Right renal pelvis (tissue), 4 donors: Measurements from ENCODE around the gene NXPH4. TPM values are rescaled to one million over a fixed set of nuclear protein-coding genes. Genes with fewer than 3 reads are reported as not detected.

Experiments used
- DNase-seq, 4 donors: peaks; one replicate each; pipeline ENCODE4 v3.0.0-alpha.2; 2013; ENCODE audit warnings: low read depth in 4 of 4, low spot score in 3 of 4, missing footprints in 1 of 4
- polyA plus RNA-seq, 4 donors: library from polyadenylated mRNA; unstranded; fragments of 120-200 nt; gene quantifications; one replicate each; pipeline ENCODE4 v1.2.1, GENCODE V29; 2013; ENCODE audit not compliant: insufficient read length in 4 of 4

NXPH4 gene
- polyA plus RNA-seq, 4 donors: 2.4 to 4.4 (median 3.1) TPM

DNA sequence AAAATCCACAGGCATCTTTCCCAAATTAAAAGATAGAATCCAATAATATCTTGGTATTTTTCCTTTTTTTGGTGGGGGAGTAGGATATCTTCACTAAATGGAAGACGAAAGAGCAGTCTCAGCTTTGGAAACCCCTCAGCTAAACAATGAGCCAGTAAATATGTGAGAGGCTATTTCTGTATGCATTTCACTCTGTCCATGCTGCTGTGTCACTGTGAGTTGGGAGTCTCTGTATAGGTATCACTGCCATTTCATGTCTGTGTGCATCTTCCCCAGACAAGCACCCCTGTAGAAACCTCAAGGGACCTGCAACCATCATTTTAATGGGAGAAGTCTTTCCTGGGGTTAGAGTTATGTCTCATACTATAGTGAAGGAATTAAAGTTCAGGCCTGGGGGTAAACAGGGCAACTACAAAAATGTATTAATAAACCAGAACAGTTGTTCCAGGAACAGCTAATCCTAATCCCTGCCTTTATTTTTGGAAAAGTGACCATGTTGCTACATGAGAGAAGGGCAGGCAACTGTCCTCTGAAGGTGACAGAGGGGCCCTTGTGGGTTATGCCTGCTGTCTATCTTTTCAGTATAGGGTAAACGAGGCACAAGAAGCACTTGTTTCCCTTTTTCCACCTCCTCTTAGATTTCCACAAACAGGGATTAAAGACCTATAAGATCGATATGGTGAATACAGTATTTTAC, 45.7 kb downstream of the NXPH4 start:
- no peak for DNase-seq

DNA sequence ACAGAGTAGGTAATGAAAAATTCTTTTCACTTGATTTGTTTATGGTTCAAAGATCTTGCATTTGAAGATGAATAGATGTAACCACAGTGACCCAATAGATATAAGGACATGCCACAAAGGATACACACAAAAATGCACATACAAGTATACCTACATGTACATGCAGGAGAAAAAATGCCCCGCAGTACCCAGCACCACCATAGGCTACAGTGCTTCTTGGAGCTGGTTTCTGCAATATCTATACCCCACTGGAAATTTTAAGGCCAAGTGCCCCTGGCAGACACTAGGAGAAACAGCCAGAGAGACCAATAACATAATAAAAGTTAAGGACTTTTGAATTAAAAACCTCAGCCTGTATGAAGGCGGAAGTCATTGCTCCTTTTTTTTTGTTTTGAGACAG, 46.5 kb downstream of the NXPH4 start:
- no peak for DNase-seq

DNA sequence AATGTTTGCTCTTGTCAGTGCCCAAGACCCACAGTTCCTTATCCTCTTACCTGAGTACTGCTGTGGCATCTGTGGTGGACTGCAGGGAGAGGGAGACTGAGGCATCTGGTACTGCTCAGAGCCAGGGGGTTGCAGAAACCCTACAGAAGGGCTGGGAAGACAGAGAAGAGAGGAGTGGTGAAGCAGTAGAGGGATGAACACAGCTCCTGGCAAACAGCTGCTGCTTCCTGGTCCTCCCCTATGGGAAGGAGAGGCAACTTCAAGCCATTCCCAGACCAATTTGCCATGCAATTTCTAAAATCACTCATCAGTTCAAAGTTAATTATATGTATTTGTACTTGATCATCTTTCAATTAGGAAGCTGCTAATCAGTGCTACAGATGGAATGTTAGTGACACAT, 50.1 kb downstream of the NXPH4 start:
- no peak for DNase-seq

DNA sequence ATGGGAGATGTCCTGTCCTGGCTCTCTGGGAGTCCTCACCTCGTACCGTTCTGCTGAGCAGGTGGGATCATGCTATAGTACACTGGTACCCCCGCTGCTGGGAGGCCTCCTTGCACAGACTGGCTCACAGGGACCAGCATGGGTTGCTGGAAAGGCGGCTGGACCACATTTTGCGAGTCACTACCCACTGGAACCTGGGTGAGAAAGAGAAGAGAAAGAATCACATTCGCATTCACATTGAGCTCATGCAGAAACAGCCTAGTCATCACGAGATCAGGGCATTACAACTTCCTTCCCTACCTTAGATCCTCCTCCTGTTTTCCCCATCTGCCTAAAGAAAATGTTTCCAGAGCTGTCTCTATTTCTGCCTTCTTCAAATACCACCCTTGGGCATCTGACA, 51.7 kb downstream of the NXPH4 start:
- no peak for DNase-seq

DNA sequence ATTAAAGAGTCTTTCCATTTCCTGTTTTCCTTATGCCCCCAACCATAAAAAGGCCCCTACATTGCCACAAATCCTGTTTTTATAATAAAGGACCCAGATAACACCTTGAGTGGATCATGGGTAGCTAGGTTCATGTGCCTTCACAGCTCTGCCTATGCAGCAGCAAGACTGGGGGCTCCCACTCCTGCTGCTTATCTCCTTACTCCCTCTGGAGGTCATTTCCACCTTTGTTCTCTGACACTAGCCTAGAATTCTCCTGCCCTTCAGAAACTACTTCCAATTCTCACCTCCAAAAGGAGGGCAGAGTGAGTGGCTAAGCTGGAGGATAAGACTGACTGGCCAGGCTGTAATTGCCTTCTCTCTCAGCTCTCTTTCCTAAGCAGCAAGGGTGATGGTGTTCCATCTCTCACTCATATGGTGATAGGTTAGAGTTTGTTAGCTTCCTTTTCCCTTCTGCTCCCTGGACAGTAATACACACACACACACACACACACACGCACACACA, 54.4 kb downstream of the NXPH4 start:
- DNase-seq: no peak

DNA sequence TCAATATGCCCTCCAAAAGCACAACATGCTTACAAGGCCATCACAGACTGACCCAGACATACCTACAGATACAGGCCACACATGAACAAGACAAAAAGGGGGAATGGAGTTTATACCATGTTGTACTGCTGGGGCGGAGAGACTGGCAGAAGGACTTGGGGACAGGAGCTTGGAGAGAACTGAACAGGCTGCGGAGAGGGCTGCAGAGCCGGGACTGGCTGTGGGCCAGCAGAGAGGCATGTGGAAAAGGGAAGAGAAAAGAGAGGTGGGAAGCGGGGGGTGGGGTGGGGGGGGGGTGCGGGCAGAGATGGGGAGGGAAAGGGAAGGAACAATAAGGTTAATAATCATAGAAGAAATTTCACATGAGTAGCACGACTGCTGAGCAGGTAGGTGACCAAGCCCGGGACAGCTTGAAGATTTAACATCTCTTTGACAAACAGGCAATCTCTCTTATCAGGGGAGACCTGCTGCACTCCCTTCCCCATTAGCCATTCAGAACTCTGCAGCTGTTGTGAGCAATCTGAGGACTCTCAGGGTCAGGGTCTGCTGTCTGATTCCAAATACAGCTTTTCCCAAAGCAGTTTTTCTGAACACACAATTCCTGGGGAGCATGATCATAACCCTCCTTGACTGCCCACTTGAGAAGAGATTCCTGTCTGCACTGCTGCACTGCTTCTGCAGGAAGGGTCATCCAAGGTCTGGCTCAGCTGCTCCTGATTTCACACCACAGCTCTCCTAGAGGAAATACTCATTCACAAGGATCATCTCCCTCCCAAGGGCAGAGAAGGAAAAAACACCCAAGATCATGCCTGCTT, 56.0 kb downstream of the NXPH4 start:
- no peak for DNase-seq

DNA sequence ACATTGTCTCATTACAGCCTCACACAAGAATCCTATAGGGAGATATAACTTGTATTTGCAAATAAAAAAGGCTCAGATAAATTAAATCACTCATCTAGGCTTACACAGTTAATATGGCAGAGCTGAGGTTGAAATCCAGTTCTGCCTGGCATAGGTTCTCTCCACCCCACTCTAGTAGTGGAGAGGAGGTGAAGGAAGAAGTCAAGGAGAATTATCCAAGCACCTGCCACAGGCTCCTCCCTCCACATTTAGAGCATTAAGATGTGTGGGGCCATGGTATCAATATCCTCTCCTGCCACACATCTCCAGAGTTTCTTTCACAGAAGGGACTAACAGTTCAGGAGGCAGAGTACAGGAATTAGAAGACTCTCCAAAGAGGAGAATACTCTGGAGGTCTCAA, 56.9 kb downstream of the NXPH4 start:
- no peak for DNase-seq

Other genes with a start within 250 kb of the NXPH4 start
- gene ZBTB39, start 210.2 kb upstream of the NXPH4 start, polyA plus RNA-seq: 10 to 100 TPM; 11.7 to 13.8 (median 13.7) TPM
- gene TAC3, start 200.3 kb upstream of the NXPH4 start, polyA plus RNA-seq: 1 to 10 TPM in 3 of 4 donors, under 1 TPM in 1; 0.39 to 5.3 (median 3.0) TPM
- gene MYO1A, start 166.7 kb upstream of the NXPH4 start, polyA plus RNA-seq: under 1 TPM; 0.08 to 0.39 (median 0.15) TPM
- 10 to 100 TPM; 21.3 to 25.9 (median 25.3) TPM for gene NEMP1, start 138.0 kb upstream of the NXPH4 start, polyA plus RNA-seq
- gene NAB2, start 127.7 kb upstream of the NXPH4 start, polyA plus RNA-seq: 10 to 100 TPM; 42.8 to 51.3 (median 45.9) TPM
- 100 to 1,000 TPM in 1 of 4 donors, 10 to 100 TPM in 3; 88.9 to 114 (median 98.0) TPM for gene STAT6, start 105.4 kb upstream of the NXPH4 start, polyA plus RNA-seq
- 100 to 1,000 TPM in 1 of 4 donors, 10 to 100 TPM in 3; 63.0 to 102 (median 70.6) TPM for gene LRP1, start 88.3 kb upstream of the NXPH4 start, polyA plus RNA-seq
- under 1 TPM in 1 of 4 donors, not detected in 3; 0.18 TPM for gene LRP1-AS, start 69.2 kb upstream of the NXPH4 start, polyA plus RNA-seq
- gene SHMT2, start 12.9 kb downstream of the NXPH4 start, polyA plus RNA-seq: 10 to 100 TPM; 69.7 to 86.9 (median 71.7) TPM
- 1 to 10 TPM; 3.4 to 4.5 (median 3.7) TPM for gene STAC3, start 34.4 kb downstream of the NXPH4 start, polyA plus RNA-seq
- 10 to 100 TPM; 59.0 to 88.3 (median 69.8) TPM for gene R3HDM2, start 214.2 kb downstream of the NXPH4 start, polyA plus RNA-seq
- under 1 TPM; 0.15 to 0.30 (median 0.26) TPM for gene INHBC, start 218.0 kb downstream of the NXPH4 start, polyA plus RNA-seq
- gene INHBE, start 238.5 kb downstream of the NXPH4 start, polyA plus RNA-seq: under 1 TPM; 0.42 to 0.51 (median 0.50) TPM
- gene GLI1, start 243.0 kb downstream of the NXPH4 start, polyA plus RNA-seq: 10 to 100 TPM; 17.2 to 22.4 (median 19.4) TPM